Stimulated activated CD8-positive, alpha-beta memory T cell treated with anti-CD3 and anti-CD28 coated beads, Interleukin-12 subunit alpha, Interleukin-12 subunit beta, amount 100 ng/mL, for 24 hours (primary cell): Measurements from ENCODE around the gene SECISBP2L.

Source experiments
- DNase-seq: peaks from one replicate; pipeline ENCODE4 v3.0.0-alpha.2; 2020; ENCODE audit errors: extremely low read depth

SECISBP2L gene

DNA sequence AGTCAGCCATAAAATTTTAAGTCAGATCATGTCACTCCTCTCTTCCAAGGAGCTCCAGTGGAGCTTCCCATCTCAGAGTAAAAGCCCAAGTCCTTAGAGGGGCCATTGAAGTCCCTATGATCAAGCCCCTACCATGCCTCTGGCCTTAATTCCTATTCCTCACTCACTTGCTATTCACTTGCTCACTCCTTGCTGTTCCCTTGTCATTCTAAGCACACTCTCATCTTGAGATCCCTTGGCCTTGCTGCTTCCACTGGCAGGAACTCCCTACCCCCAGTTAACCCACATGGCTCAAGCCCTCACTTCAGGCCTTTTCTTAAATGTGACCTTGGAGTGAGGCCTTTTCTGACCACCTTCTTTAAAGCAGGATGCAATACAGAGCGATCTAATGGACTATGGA lies 12.3 kb upstream of the SECISBP2L start:
- DNase-seq: no peak

DNA sequence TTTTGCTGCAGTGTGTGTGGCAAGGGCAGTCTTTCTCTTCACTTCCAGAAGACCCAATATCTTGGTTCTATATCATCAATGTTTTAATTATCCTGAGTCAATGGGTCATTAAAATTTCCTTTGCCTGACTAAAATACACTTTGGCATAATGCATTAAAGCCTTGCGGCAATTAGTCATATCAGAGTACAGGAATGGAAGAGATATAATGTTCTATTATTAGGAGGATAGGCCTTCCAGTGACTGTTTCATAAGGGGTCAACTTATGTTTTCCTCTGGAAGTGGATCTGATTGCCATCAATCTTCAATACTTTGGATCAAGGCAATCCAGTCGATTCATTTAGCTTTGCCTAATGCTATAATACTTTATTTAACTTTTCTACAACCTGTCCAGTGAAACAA lies 9.4 kb upstream of the SECISBP2L start:
- no peak for DNase-seq

DNA sequence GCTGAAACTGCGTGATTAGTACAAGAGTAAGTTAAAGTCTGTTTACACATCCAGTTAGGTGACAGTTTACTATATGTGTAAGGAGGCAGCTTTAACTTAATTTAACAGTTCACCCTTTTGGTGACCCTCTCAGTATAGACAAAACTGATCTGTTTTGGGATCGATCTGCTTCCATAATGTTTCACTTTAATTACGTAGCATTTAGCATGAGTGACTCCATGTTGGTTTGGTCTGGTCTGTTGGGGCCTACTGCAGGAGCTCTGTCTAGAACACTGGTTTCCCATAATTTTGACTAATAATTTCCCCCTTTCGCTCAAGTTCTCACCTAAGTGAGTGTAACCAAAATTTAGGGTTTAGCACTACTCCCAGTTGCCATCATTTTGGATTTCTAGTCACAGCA lies 6.4 kb upstream of the SECISBP2L start:
- DNase-seq: no peak

DNA sequence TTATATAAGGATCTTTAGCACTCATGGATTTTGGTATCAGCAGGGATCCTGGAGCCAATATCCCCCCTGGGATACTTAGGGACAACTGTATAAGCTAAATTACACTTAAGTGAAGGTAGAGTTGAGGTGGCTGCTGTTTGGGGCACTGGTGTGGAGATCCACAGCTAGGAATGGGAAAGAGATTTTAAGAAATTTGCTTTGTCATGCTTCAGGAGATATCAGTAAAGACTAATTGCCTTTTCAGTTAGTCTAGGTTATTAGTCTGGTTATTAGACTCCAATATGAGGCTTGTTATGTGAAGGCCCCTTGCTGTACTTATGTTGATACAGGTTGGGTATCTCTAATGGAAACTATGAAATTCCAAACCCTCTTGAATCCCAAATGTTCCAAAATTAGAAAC lies 1.2 kb upstream of the SECISBP2L start:
- DNase-seq: no peak

DNA sequence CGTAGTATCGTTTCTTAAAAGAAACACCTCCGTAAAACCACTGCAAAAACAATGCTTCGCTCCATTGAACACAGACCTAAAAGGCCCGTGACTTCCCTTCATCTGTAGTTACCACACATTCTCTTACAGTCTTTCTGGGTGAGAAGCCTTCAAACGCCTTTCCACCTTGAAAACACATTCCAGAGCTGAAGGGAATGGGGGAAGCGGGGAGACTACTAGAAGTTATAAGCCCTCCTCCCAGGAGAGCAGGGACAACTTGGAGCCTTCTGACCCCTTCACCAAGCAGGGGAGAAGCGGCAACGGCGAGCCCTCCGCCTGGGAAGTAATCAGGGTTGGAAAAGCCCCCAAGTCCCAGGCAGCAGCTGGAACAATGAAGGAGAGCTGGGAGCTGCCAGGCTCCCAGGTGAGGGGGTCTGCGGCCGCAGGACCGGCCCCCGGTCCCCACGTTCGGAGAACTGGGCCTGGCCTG lies 461 bp downstream of the SECISBP2L start:
- DNase-seq: no peak

DNA sequence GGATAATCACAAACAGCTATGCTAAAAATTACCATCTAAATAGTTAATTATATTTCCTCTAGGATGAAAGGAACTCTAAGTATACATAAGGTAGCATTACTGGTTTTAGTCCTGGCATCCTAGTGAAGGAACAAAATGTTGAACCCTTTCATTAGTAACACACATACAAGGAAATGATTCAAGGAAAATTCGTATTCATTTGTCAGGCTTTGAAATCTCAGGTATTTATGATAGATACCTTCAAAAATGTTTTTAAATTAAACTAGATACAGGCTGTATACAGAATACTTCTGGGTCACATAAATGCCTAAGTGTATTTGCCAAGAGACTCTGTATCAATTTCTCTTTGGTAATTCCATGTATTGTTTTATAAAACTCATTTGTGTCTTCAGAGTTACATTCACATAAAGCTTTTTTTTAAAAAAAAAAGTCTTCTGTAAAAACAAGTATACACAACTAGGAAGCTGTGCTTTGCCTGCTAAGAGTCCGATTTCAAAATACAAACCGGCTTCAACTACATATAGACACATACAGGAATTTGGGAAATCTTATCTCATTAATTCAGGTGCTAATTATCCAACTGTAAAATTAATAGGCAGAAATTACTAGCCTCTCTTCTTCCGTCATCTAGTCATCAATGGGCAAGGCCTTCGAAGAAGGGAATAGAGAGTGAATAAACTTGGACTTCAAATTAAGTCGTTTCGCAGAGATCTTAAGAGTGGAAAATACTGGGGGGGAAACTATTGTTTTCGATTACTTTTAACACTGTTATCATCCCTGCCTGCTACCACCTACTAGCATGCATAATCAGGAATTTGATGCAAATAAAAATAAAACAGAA lies 1.3 kb downstream of the SECISBP2L start:
- DNase-seq: no peak

DNA sequence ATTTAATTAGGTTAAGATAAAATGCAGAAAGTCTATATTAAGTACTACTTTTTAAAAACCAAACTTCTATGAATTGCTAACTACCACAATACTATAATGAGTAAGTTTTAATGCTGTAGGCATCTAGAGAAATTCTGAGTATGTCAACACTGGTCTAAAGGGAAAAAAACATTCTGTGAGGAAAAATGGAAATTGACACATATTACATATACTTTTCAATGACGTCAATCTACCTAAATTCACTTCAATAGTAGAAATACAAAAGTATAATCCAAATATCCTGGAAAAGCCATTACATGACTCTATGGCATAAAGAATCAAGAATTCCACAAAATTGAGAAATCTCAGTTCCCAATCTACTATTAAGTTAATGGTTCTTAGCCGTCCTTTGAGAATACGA lies 2.2 kb downstream of the SECISBP2L start:
- no peak for DNase-seq

DNA sequence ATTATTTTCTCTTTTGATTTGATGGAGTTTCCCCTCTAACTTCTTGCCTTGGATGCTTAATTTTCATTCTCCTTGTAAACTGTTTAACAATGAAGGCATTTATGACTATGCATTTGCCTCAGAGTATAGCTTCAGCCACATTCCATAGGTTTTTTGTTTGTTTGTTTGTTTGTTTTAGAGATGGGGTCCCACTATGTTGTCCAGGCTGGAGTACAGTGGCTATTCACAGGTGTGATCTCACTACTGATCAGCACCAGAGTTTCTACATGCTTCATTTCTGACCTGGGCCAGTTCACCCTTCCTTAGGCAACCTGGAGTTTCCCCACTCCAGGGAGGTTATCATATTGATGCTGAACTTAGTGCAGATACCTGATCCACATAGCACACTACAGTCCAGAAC lies 4.1 kb downstream of the SECISBP2L start:
- DNase-seq: no peak

DNA sequence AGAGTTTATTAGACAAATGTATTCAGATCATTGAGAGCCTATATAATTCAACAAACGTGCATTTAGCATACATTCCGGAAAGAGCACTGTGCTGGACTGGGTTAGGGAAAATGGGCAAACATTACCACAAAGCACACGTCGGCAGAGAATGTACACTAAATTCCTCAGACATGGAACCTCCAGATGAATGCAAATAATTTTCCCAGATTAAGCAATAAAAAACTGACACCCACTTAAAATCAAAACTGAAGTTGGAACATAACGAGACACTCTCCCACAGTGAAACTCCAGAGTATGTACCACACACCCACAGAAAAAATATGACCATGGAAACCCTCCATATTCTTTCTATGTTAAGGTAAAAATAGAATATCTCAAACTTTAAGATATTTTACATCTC lies 4.8 kb downstream of the SECISBP2L start:
- no peak for DNase-seq

DNA sequence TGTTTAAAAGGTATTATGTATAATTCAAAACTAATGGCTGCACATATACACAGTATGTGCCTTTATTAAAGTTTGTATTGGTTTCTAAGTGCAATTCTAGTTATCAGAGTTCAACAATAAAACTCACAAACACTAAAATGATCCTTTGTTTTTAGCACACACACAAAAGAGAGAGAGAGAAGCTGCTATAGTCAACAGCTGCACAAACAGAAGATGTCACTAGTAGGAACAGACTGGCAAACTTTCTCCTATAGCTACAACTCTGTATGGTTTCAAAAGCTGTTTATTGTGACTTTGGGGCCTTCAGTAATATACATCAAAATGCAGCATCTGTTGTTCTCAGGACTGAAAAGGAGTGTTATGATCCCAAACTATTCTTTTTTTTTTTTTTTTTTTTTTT lies 6.1 kb downstream of the SECISBP2L start:
- no peak for DNase-seq

DNA sequence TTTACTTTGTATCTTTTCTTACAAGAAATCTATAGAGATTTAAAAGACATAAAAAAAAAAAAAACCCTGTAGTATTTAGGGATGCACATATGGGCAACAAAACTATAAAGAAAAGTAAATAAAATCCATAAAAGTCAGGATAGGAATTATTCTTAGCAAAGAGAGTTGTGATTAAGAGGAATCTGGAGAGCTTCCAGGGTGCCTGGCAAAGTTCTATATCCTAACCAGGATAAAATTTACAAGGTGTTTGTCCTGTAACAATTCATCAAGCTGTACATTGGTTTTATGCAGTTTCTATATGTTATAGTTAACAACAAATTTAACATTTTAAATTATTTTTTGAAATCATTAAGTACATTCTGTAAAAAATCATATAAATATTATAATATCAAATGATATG lies 7.9 kb downstream of the SECISBP2L start:
- no peak for DNase-seq

DNA sequence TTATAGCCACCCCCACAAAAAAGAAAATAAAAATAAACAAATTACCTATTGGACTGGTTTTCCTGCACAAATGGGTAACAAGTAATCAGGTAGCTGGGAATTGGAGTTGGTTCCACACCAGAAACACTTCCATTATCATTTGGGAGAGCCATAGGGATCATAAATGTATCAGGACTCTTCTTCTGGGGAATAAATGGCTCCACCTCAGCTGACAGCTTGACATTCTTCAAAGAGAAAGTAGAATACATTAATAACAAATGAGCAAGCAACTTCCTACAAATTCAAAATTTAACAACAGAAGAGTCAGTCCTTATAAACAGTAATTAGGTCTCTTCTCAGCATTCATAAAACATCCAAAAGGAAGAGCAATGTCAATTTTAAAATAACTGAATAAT lies 8.7 kb downstream of the SECISBP2L start:
- DNase-seq: no peak

DNA sequence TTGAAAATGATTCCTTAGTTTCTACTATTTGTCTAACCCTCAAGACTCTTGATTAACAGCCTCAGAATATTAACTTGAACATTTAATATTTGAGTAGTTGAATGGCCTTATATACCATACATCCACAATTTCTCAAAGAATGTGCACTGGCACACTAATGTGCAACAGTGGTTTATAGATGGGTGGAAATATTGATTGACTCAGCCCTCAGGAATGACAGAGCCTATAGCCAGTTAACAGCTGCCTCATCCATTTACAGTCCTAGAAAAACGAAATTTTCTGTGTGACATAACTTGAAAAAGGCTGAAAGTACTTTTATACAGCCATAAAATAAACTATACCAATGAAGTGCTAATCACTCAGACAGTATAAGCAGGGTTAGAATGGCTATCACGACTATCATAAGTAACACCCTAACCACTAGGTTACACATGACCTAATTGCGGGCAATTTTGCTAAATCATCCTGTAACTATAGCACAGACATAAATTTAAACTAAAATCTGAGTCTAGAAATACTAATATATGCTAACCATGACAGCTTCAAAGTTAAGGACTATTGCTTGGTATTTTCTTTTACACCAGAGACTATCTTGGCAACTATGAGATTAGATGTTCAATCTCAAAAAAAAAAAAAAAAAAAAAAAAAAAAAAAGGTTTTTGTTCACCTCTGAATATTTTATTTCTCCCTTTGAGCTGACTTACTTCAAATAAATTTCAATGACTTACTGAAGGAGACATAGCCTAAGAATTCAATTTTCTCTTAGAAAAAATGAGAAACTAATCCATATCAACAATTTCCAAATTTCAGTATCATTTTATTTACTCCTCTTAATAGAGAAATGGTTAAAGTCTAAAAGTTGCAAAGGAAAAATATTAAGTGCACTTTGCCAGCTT lies 9.3 kb downstream of the SECISBP2L start:
- DNase-seq: no peak

DNA sequence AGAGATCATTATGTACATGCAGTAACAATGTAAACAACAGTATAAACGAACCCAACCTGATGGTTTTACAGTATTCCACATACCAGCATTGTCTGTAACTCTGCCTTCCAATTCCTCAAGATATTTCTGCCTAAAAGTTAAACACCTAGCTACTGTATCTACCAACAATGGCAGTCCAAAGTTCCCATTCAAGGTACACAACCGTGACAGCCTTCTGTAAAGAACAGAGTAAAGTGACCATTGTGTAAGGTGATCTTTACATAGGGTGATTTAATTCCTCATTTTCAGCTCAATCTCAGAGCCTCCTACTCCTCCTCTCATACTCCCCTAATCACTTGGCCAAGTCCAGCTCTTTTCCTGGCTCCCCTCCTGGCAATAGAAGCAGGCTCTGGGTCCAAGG lies 10.4 kb downstream of the SECISBP2L start:
- no peak for DNase-seq

DNA sequence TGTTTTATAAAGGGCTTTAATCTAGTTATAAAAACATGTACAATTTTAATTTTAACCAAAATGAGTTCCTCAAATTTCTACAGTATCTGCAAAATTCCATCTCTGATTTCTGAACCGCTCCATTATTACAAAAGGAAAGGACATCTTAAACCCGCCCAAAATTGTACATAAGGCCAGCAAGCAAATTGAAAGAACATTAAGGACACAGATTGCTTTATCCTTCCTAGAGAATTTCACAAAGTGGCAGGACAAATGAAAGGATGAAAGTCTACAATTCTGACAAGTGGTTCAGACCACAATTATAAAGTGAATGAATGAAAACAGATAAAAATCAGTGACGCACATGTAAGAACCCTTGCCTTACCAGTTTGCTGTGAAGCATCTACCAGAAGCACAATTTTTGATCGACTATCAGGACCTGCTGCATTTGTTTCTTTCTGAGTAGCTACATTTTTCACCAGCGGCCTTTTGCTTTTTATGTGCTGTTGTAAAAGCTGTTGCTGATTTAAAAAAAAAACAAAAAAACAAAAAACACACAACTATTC lies 13.6 kb downstream of the SECISBP2L start:
- no peak for DNase-seq

DNA sequence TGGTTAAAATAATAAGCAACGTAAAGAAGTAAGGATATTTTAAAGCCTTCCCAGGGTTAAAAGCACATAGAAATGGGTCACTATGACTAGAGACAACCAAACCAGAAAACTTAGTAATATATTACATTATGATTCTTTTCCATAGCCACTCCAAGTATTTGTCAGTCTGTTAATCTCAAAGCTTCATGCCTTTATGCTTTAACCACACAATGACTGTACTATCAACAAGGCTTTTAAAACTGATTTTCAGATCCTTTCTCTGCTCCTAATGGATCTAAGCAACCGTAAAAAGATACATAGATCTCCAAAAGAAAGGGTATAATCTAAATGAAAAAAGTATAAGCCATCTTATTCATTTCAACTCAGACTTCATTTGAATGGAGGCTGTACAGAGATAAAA lies 14.4 kb downstream of the SECISBP2L start:
- DNase-seq: no peak

DNA sequence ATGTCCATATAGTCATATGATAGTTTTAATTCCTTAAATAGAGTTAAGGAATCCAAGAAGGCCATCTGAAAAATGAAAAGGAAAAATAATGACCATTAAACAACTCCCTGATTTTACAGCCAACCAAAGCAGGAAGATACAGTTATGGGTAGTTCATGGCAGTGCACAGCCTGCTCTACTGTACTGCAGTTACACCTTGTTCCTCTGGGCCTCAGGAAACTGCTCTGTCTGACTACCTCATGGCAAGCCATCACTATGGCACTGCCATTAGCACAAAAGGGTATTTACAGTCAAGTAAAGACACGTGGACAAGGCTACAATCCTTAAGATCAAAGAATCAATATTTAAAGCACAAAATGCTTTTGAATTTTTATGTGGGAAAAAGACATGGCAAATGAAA lies 19.5 kb downstream of the SECISBP2L start:
- no peak for DNase-seq

DNA sequence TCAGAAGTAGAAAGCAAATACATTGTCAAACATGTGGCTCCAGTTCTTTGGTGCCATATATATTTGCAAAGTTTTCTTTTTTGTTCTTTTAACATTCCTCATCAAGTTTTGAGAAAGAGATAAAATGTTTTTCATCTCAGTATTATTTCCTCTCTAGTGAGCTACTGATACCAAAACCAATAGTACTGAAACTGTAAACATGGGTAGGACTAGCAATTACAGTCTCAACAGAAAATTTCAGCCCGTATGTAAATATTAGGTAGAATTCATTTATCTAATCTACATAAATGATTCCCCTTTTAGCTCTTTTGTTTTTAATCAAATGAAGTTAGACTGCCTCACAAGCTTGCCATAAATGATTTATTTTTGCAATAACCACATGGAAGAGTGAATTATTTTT lies 21.4 kb downstream of the SECISBP2L start:
- no peak for DNase-seq

DNA sequence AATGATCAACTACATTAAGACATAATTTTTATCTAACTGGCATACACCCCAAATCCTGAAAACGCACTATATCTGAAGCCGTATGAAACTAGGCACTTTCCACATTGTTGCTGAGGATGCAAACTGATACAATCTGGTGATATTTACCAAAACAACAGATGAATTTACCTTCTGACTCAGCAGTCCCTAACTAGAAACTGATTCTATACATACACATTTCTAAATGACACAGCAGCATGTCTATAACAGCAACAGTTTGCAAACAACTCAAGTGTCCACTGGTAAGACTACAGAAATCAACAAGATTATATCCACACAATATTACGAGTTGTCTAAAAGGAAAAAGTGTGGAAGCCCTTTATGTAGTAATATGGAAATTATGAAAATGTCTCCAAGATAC lies 22.9 kb downstream of the SECISBP2L start:
- no peak for DNase-seq

DNA sequence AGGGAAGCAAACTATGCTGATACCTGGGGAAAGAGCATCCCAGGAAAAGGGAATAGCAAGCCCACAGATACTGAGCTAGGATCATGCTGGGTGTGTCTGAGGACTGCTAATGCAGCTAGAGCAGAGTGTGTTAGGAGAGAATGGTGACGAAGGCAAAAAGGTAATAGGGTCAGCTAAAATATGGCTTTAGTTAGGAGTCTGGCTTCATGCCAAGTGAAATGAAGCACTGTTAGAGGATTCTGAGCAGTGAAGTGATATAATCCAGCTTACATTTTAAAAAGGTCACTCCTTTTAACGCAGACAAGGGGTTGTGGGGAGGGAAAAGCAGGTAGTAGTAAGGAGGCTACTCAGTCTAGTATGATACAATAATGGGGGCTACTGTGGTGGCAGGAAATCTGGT lies 30.4 kb downstream of the SECISBP2L start:
- DNase-seq: no peak

DNA sequence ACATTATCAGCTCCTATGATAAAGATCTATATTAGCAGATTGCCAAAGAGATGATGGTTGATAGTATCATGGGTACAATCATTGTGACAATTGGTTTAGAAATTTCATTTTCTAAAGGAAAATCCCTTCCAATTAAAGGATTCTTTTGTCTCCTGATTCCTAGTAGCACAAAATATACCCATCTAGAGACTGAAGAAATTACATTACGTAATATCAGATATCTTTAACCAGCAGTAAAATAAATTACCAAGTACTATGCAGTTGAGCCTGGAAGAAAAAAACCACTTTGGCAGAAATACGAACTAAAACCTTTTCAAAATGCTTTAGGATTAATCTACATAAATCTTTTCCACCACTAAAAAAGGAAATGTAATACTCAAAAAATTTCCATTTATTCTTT lies 46.9 kb downstream of the SECISBP2L start:
- no peak for DNase-seq

DNA sequence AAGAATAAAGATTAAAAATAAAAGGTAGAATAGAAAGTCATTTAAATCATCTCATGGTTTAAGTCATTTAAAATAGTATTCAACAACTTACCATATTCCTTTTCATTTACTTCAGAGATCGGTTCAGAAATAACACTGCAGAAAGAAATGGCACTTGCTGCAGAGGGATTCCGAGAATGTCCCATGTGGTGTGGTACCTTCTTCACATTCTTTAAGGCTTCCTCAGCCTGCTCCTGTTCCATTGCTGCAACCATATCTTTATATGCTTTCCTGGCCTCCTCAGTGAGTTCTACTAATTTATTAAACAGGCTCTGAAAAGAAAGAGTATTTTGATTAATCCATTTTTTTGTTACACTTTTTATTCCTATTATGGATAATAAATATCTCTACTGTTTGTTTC lies 50.0 kb downstream of the SECISBP2L start:
- no peak for DNase-seq

DNA sequence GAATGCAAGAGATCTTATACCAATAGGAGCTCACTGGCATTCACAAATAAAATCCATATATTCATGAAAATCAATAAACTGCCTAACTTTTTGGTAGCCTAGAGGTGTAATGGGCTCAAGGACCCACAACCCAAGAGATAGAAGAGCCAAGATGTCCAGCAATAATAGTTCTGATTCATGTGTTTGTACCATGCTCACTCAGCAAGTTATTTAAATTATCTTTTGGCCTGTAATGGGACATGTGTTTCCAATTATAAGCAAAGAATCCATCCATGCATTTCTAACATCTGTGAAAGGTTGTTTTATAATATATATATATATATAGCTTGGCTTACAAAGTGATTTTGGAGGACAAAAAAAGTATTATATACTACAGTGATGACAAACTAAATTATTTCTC lies 52.9 kb downstream of the SECISBP2L start:
- no peak for DNase-seq
